Activated naive CD8-positive, alpha-beta T cell treated with anti-CD3 and anti-CD28 coated beads, Interleukin-2, amount 10 ng/mL, durations not matched to agents 7 days and 5 days (primary cell): ENCODE results near the gene LAMP2. TPM values are rescaled to one million over a fixed set of nuclear protein-coding genes. Genes with fewer than 3 reads are reported as not detected.
"Not testable (repeated sequence)": the region's sequence is repeated elsewhere in the genome, so short reads cannot be mapped to it uniquely, and the experiment has no call there.

ENCODE experiments used
- ATAC-seq: fragments of 150-1000 bp; cut with Tn5 transposase; one replicate; pipeline ENCODE4 v1.10.0; 2021; ENCODE audit warnings: low read depth, moderate library complexity
- POLR2A ChIA-PET: fragments of 350-600 bp; sonication (Branson Sonifier 250); formaldehyde crosslinking; loops from one replicate; lab custom pipeline; 2021; ENCODE audit warnings: antibody characterized with exemption; lab: Charles Lee
- DNase-seq: peaks from one replicate; pipeline ENCODE4 v3.0.0; 2021
- H3K27ac Mint-ChIP-seq: one replicate; pipeline ENCODE4 v1.8.0; 2022; ENCODE audit warnings: mild to moderate bottlenecking, mixed read lengths
- H3K27me3 Mint-ChIP-seq: one replicate; pipeline ENCODE4 v1.8.0; 2022; ENCODE audit warnings: mild to moderate bottlenecking, moderate library complexity, mixed read lengths
- H3K36me3 Mint-ChIP-seq: one replicate; pipeline ENCODE4 v1.8.0; 2021; ENCODE audit warnings: mild to moderate bottlenecking, mixed read lengths
- H3K4me1 Mint-ChIP-seq: one replicate; pipeline ENCODE4 v1.8.0; 2021; ENCODE audit warnings: mixed read lengths
- H3K4me3 Mint-ChIP-seq: one replicate; pipeline ENCODE4 v1.8.0; 2022; ENCODE audit warnings: mild to moderate bottlenecking, moderate library complexity, mixed read lengths
- H3K9me3 Mint-ChIP-seq: one replicate; pipeline ENCODE4 v1.8.0; 2021; ENCODE audit warnings: mixed read lengths
- total RNA-seq, 2 experiments: library from RNA; stranded (reverse); gene quantifications; one replicate each; pipeline ENCODE4 v1.2.3, GENCODE V29; 2021

LAMP2 gene
- total RNA-seq, result 10 to 100 TPM; 41.8 to 41.9 TPM

DNA sequence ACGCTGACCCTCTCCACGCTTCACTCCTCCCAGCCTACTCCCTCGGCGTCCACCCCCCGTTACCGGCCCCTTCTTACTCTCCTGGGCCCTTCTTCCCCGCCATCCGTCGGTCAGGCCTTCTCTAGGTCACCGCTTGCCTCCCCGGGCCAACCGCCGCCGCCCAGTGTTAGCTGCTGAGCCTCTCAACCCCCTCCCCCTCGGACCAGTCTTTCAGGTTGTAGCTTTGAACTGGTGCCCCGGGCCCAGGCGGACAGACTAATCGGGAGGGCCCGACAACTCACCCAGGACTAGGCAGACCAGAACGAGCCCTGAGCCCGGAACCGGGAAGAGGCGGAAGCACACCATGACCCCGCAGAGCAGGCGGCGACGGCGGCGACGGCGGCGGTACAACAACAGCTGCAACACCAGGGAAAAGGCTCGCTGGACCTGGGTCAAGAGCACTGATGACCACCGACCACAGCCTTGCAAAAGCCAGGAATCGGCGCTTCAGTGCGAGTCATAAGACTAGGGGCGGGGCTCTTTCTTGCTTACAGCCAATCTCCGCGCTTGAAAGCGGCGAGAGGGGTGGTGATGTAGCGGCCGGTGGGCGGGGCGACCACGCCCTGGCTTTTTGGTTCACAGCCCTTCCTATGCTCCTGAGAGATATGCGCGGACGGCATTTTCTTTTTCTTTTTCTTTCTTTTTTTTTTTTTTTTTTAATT, at the start of gene LAMP2:
Gene LAMP2 (minus strand): TSS at position 472 of the 701 bp plus-strand sequence. CDS start 127 bp downstream, at position 345.
- no peaks in the 10 kb centered on the region for H3K9me3 Mint-ChIP-seq

GRCh38 chrX:120517936-120518335, 48.8 kb upstream of the LAMP2 start:
- Mint-ChIP-seq H3K4me1 (no peaks in the 10 kb centered on the region), H3K36me3 (peaks cover 1% of the 10 kb centered on the region), H3K4me3 (no peak overlapping the region), H3K27ac (no peak overlapping the region), H3K27me3 (no peaks in the 10 kb centered on the region), H3K9me3 (no peaks in the 10 kb centered on the region)
- ATAC-seq, result no peak
- POLR2A ChIA-PET, result no interaction called here
- no peak for DNase-seq

More for the DNA sequence above, at the start of gene LAMP2:
- ATAC-seq (peak; percentile 97), DNase-seq (peak; percentile 83)
- H3K27me3 Mint-ChIP-seq, result no peaks in the 10 kb centered on the region
- H3K4me1 Mint-ChIP-seq, result peaks cover 13% of the 10 kb centered on the region
- POLR2A ChIA-PET, result interaction anchor here (0.6 to 1.5 kb wide), 2 partner anchors 11 to 40 kb away, joined by 4 to 6 read pairs; no protein-coding TSS in a partner anchor
- peaks cover 4% of the 10 kb centered on the region for H3K36me3 Mint-ChIP-seq
- peak within 1 kb of the TSS; percentile 89 for H3K27ac Mint-ChIP-seq
- H3K4me3 Mint-ChIP-seq, result peak within 1 kb of the TSS; percentile 96

- Mint-ChIP-seq H3K4me1 (no peaks in the 10 kb centered on the region), H3K27ac (no peak overlapping the region), H3K4me3 (no peak overlapping the region), H3K27me3 (no peaks in the 10 kb centered on the region), H3K9me3 (no peaks in the 10 kb centered on the region), H3K36me3 (no peaks in the 10 kb centered on the region)
- no peak for ATAC-seq
- POLR2A ChIA-PET, result no interaction called here
- no peak for DNase-seq
Observed at GRCh38 chrX:120514236-120514635, 45.1 kb upstream of the LAMP2 start.

DNA sequence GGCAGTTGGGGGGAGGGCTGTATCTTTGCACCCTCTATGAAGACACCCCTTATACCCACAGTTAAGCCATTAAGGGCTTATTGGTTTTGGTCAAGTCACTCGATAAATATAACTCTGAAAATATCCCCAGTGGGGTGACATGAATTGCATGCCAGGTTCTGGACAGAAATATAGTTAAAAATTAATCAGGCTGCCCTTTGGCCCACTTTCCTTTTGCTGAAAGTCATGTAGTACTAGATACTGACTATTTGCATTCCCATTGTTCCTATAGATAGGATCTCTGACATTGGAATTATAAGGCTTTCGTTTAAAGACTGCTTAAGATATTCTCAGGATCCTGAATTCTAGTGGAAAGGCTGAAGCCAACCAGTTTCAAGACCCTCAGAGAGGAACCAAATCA, 43.5 kb upstream of the LAMP2 start:
- Mint-ChIP-seq H3K4me1 (no peaks in the 10 kb centered on the region), H3K4me3 (no peak overlapping the region), H3K27me3 (no peaks in the 10 kb centered on the region), H3K36me3 (no peaks in the 10 kb centered on the region), H3K9me3 (no peaks in the 10 kb centered on the region), H3K27ac (no peak overlapping the region)
- POLR2A ChIA-PET, result no interaction called here
- no peak for ATAC-seq
- DNase-seq, result no peak

DNA sequence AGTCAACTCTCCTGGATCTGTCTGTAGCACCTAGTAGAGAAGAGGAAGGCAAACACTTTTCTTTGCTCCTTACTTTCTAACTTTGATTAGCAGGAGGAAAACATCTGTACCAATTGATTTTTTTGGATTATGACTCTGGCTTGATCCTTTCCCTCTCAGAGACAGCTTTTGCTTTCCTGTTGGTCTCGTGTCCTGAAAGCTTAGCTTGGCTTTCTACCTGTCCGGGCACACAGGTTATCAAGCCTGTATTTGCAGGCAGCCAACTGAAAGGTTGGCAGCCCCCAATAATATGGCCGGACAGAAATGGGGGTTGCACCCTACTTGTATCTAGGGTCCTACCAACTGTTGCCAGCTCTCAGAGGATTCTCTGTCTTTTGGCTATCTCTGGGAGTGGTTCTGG, 43.1 kb upstream of the LAMP2 start:
- no peak for DNase-seq
- Mint-ChIP-seq H3K4me3 (no peak overlapping the region), H3K4me1 (no peaks in the 10 kb centered on the region), H3K36me3 (no peaks in the 10 kb centered on the region), H3K27me3 (no peaks in the 10 kb centered on the region), H3K9me3 (no peaks in the 10 kb centered on the region), H3K27ac (no peak overlapping the region)
- no peak for ATAC-seq
- POLR2A ChIA-PET, result no interaction called here

DNA sequence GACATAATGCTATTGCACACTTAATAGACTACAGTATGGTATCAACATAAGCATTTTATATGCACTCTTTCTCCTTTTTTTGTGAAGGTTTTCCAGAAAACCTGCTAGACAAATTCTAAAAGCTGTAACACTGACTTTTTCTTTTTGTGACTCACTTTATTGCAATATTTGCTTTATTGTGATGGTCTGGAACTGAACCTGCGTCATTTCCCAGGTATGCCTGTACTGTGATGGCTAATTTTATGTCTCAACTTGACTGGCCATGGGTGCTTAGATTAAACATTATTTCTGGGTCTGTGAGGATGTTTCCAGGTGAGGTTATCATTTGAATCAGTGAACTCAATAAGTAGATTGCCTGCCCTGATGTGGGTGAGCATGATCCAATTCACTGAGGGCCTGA, 35.5 kb upstream of the LAMP2 start:
- POLR2A ChIA-PET, result no interaction called here
- Mint-ChIP-seq H3K9me3 (no peaks in the 10 kb centered on the region), H3K27me3 (peaks cover 6% of the 10 kb centered on the region), H3K4me3 (no peak overlapping the region), H3K27ac (no peak overlapping the region), H3K4me1 (no peaks in the 10 kb centered on the region), H3K36me3 (no peaks in the 10 kb centered on the region)
- no peak for ATAC-seq
- no peak for DNase-seq

DNA sequence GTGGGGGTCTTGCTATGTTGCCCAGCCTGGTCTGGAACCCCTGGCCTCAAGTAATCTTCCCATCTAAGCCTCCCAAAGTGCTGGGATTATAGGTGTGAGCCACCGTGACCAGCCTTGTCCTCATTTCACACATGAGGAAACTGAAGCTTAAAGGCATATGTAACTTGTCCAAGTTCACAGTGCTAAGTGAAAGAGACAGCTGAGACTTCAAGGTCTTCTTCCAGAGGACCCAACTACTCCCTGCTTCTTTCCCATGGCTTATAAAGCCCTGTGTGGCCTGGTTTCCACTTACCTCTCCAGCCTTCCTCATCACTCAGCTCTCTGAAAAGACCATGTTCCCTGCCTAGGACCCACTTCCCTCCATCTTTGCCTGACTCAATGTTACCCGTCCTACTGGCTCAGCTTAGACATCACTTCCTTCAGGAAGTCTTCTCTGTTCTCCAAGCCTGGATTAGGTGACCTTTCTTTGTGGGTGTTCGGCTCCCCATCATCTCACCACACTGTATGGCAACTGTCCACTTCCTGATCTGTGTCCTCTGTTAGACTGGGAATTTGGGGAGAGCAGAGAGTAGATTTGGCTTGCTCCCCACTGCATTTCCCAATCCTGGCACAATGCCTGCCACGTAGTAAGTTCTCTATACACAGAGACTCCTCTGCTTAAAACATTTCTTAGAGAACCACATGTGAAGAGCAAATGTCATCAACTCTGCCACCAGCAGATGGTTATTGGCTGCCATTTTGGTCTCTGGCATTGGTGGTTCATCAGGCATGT, 30.4 kb upstream of the LAMP2 start:
- POLR2A ChIA-PET, result no interaction called here
- H3K4me3 Mint-ChIP-seq, result no peak overlapping the region
- H3K36me3 Mint-ChIP-seq, result no peaks in the 10 kb centered on the region
- DNase-seq (no peak), ATAC-seq (no peak)
- H3K4me1 Mint-ChIP-seq, result peaks cover 5% of the 10 kb centered on the region
- peaks cover 3% of the 10 kb centered on the region for H3K27me3 Mint-ChIP-seq
- H3K27ac Mint-ChIP-seq, result no peak overlapping the region
- H3K9me3 Mint-ChIP-seq, result no peaks in the 10 kb centered on the region

DNA sequence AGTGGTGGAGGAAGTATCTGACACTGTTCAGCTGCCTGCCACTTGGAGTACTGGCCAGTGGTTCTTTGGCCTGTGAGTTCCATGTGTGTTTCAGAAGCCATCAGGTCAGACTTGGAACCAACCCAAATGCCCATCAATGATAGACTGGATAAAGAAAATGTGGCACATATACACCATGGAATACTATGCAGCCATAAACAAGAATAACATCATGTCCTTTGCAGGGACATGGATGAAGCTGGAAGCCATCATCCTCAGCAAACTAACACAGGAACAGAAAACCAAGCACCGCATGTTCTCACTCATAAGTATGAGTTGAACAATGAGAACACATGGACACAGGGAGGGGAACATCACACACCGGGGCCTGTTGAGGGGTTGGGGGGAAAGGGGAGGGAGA, 21.0 kb upstream of the LAMP2 start:
- H3K4me3 Mint-ChIP-seq, H3K27ac Mint-ChIP-seq, ATAC-seq, H3K27me3 Mint-ChIP-seq, POLR2A ChIA-PET, H3K9me3 Mint-ChIP-seq, DNase-seq, H3K36me3 Mint-ChIP-seq: not testable (repeated sequence)
- peaks cover 19% of the 10 kb centered on the region for H3K4me1 Mint-ChIP-seq

DNA sequence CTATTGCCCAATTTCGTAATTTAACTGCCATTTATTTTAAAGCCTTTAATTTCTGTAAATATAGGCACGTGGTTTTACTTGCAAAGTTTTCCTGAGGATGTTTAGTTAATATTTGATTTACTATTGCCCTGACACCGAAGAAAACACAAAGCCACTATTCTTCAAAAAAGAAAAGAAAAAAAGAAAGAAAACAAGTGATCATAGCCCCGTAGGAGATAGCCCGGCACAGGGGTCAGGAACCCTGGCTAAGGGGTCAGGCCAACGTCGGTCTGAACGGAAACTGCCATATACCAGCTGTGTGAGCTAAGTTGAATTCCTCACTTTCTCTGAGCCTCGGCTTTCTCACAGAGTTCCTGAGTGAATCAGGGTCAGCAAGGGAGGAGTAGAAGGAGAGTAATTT, 17.7 kb upstream of the LAMP2 start:
- ATAC-seq (no peak), DNase-seq (no peak)
- peak overlapping the region; percentile 28 for H3K4me3 Mint-ChIP-seq
- H3K9me3 Mint-ChIP-seq, result no peaks in the 10 kb centered on the region
- POLR2A ChIA-PET, result interaction anchor here (0.7 to 1.7 kb wide), 2 partner anchors 117 to 620 kb away, joined by 5 to 8 read pairs; partner anchors contain the start of gene MCTS1
- peaks cover 1% of the 10 kb centered on the region for H3K27me3 Mint-ChIP-seq
- H3K27ac Mint-ChIP-seq, result no peak overlapping the region
- H3K4me1 Mint-ChIP-seq, result peaks cover 19% of the 10 kb centered on the region
- no peaks in the 10 kb centered on the region for H3K36me3 Mint-ChIP-seq

GRCh38 chrX:120485638-120486520, 16.8 kb upstream of the LAMP2 start:
- H3K9me3 Mint-ChIP-seq, result no peaks in the 10 kb centered on the region
- ATAC-seq, result peak; percentile 82
- POLR2A ChIA-PET, result interaction anchor here (0.7 to 1.7 kb wide), 3 partner anchors 75 to 176 kb away, joined by 3 to 8 read pairs (median 5); partner anchors contain the start of genes CUL4B and MCTS1
- H3K4me3 Mint-ChIP-seq, result peak overlapping the region; percentile 78
- peak overlapping the region; percentile 89 for H3K27ac Mint-ChIP-seq
- DNase-seq, result peak; percentile 62
- H3K4me1 Mint-ChIP-seq, result peaks cover 19% of the 10 kb centered on the region
- H3K36me3 Mint-ChIP-seq, result no peaks in the 10 kb centered on the region
- H3K27me3 Mint-ChIP-seq, result peaks cover 1% of the 10 kb centered on the region

DNA sequence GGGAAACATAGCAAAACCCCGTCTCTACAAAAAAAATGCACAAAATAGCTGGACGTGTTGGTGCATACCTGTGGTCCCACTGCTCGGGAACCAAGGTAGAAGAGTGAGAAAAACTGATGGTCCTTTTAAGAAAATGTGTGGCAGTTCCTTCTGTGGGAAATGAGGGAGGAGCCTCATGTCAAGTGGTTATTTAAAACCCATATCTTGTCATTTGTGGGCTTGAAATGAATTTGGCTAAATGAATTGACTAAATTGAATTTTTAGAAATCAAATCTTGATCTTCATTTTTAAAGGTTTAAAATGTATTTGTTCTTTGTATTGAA, 16.2 kb upstream of the LAMP2 start:
- Mint-ChIP-seq H3K9me3 (no peaks in the 10 kb centered on the region), H3K27ac (peak overlapping the region; percentile 89), H3K4me3 (peak overlapping the region; percentile 78), H3K4me1 (peaks cover 19% of the 10 kb centered on the region), H3K27me3 (peaks cover 4% of the 10 kb centered on the region), H3K36me3 (no peaks in the 10 kb centered on the region)
- ATAC-seq (no peak), DNase-seq (no peak)
- POLR2A ChIA-PET, result interaction anchor here (1.4 to 1.7 kb wide), 2 partner anchors 76 to 119 kb away, joined by 5 to 8 read pairs; partner anchors contain the start of genes CUL4B and MCTS1

DNA sequence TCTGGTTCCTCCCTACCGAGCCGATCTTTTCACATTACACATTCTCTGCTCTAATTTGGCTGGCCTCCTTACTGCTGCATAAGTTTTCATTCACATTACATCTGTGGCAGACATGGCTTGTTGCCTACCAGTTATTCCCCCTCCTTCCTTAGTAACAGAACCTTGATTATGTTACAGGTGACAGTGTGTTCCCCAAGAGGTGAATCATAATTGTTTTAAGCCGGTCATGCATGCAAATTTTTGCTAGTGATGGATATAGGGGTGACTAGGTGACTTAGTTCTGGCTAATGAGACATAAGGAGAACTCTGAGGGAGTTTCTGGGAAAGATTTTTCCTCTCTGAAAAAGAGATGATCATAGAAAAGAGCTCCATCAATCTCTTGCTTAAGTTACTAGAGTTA, 8.4 kb upstream of the LAMP2 start:
- no peak for ATAC-seq
- no peak for DNase-seq
- no peaks in the 10 kb centered on the region for H3K4me1 Mint-ChIP-seq
- H3K36me3 Mint-ChIP-seq, result no peaks in the 10 kb centered on the region
- H3K27me3 Mint-ChIP-seq, result peaks cover 2% of the 10 kb centered on the region
- H3K4me3 Mint-ChIP-seq, result no peak overlapping the region
- H3K9me3 Mint-ChIP-seq, result no peaks in the 10 kb centered on the region
- POLR2A ChIA-PET, result no interaction called here
- no peak overlapping the region for H3K27ac Mint-ChIP-seq

DNA sequence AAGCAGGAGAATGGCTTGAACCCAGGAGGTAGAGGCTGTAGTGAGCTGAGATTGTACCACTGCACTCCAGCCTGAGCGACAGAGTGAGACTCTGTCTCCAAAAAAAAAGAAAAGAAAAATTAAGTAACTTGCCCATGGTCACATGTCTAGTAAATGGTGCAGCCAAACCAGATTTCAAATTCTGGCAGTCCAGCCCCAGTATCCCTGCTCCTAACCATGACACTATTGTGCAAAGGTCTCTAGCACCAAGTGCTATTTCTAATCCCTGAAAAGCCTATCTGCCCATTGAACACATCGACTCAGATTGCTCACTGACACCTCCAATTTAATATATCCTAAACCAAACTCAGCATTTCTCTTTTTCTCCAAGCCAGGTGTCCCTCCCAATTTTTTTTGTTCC, 7.6 kb upstream of the LAMP2 start:
- DNase-seq (no peak), ATAC-seq (no peak)
- no peaks in the 10 kb centered on the region for H3K9me3 Mint-ChIP-seq
- no peak overlapping the region for H3K4me3 Mint-ChIP-seq
- POLR2A ChIA-PET, result no interaction called here
- H3K27me3 Mint-ChIP-seq, result peaks cover 2% of the 10 kb centered on the region
- H3K27ac Mint-ChIP-seq, result no peak overlapping the region
- no peaks in the 10 kb centered on the region for H3K4me1 Mint-ChIP-seq
- H3K36me3 Mint-ChIP-seq, result no peaks in the 10 kb centered on the region
